ENCODE measurements around the gene SYNE1. TPM values are rescaled to one million over a fixed set of nuclear protein-coding genes. Genes with fewer than 3 reads are reported as not detected.

SYNE1 gene
- total RNA-seq, 4 donors from 2014 or later, result 29.1 to 51.5 (median 45.6) TPM

- no peak for DNase-seq
- intact Hi-C loops (cut with DNase I; ENCODE audit: low total_unique reads), result no loop called here
Observed at GRCh38 chr6:152232501-152233151, 404.5 kb downstream of the SYNE1 start.

GRCh38 chr6:152229330-152229729 is 407.8 kb downstream of the SYNE1 start:
- H3K4me3 ChIP-seq, result no peak overlapping the region
- no peaks in the 10 kb centered on the region for H3K27me3 ChIP-seq
- TF ChIP-seq POLR2A (IDR thresholded peaks at IDR 0.05), result no peak
- TF ChIP-seq, protein P1, sequence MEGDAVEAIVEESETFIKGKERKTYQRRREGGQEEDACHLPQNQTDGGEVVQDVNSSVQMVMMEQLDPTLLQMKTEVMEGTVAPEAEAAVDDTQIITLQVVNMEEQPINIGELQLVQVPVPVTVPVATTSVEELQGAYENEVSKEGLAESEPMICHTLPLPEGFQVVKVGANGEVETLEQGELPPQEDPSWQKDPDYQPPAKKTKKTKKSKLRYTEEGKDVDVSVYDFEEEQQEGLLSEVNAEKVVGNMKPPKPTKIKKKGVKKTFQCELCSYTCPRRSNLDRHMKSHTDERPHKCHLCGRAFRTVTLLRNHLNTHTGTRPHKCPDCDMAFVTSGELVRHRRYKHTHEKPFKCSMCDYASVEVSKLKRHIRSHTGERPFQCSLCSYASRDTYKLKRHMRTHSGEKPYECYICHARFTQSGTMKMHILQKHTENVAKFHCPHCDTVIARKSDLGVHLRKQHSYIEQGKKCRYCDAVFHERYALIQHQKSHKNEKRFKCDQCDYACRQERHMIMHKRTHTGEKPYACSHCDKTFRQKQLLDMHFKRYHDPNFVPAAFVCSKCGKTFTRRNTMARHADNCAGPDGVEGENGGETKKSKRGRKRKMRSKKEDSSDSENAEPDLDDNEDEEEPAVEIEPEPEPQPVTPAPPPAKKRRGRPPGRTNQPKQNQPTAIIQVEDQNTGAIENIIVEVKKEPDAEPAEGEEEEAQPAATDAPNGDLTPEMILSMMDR (IDR thresholded peaks at IDR 0.05 in 4 of 5, conservative IDR thresholded peaks at IDR 0.05 in 1 of 5), result no peak
- peaks cover 0 to 52% of the 10 kb centered on the region in 2 donors for H3K36me3 ChIP-seq
- no peaks in the 10 kb centered on the region for H3K9me3 ChIP-seq
- DNase-seq (no peak), ATAC-seq (no peak)
- in situ Hi-C loops (cut with MboI; ENCODE audit: low sequenced_read_pairs in 4 of 4), result no loop called here
- intact Hi-C loops (cut with DNase I; ENCODE audit: low total_unique reads), result no loop called here
- H3K27ac ChIP-seq, result no peak overlapping the region
- H3K4me1 ChIP-seq, result peaks cover 0 to 15% of the 10 kb centered on the region in 2 donors

More at GRCh38 chr6:152232501-152233151, 404.5 kb downstream of the SYNE1 start:
- Histone ChIP-seq H3K36me3 (peaks cover 0 to 69% of the 10 kb centered on the region in 2 donors), H3K4me1 (no peaks in the 10 kb centered on the region), H3K4me3 (no peak overlapping the region), H3K9me3 (no peaks in the 10 kb centered on the region), H3K27me3 (no peaks in the 10 kb centered on the region), H3K27ac (peak overlapping the region in 2 of 4 donors; percentile 7 to 42)
- in situ Hi-C loops (cut with MboI; ENCODE audit: low sequenced_read_pairs in 4 of 4), result no loop called here
- ATAC-seq, result no peak
- TF ChIP-seq, protein P1 (IDR thresholded peaks at IDR 0.05 in 4 of 5, conservative IDR thresholded peaks at IDR 0.05 in 1 of 5), result no peak
- TF ChIP-seq POLR2A (IDR thresholded peaks at IDR 0.05), result no peak

GRCh38 chr6:152226119-152226518 is 411.0 kb downstream of the SYNE1 start:
- ATAC-seq, result no peak
- H3K4me3 ChIP-seq, result no peak overlapping the region
- in situ Hi-C loops (cut with MboI; ENCODE audit: low sequenced_read_pairs in 4 of 4), result no loop called here

GRCh38 chr6:152225241-152225934 is 411.8 kb downstream of the SYNE1 start:
- no peaks in the 10 kb centered on the region for H3K27me3 ChIP-seq
- peaks cover 0 to 62% of the 10 kb centered on the region in 2 donors for H3K36me3 ChIP-seq
- ATAC-seq (peak; percentile 86 to 87), DNase-seq (peak; percentile 10 to 30)
- H3K27ac ChIP-seq, result peak overlapping the region; percentile 9 to 45 (median 24)
- in situ Hi-C loops (cut with MboI; ENCODE audit: low sequenced_read_pairs in 4 of 4) (no loop called here), intact Hi-C loops (cut with DNase I; ENCODE audit: low total_unique reads) (no loop called here)
- no peak overlapping the region for H3K4me3 ChIP-seq
- H3K9me3 ChIP-seq, result no peaks in the 10 kb centered on the region
- TF ChIP-seq POLR2A (IDR thresholded peaks at IDR 0.05), result no peak
- peaks cover 0 to 15% of the 10 kb centered on the region in 2 donors for H3K4me1 ChIP-seq

More at GRCh38 chr6:152226119-152226518, 411.0 kb downstream of the SYNE1 start:
- no peak for DNase-seq
- H3K36me3 ChIP-seq, result peaks cover 0 to 63% of the 10 kb centered on the region in 2 donors
- H3K27me3 ChIP-seq, result no peaks in the 10 kb centered on the region
- H3K27ac ChIP-seq, result peak overlapping the region; percentile 9 to 45 (median 24)
- intact Hi-C loops (cut with DNase I; ENCODE audit: low total_unique reads), result no loop called here
- no peak for TF ChIP-seq POLR2A (IDR thresholded peaks at IDR 0.05)
- TF ChIP-seq, protein P1 (IDR thresholded peaks at IDR 0.05 in 4 of 5, conservative IDR thresholded peaks at IDR 0.05 in 1 of 5), result no peak
- H3K4me1 ChIP-seq, result peaks cover 0 to 15% of the 10 kb centered on the region in 2 donors
- no peaks in the 10 kb centered on the region for H3K9me3 ChIP-seq

GRCh38 chr6:152223636-152224035 is 413.5 kb downstream of the SYNE1 start:
- H3K9me3 ChIP-seq, result no peaks in the 10 kb centered on the region
- ATAC-seq (no peak), DNase-seq (no peak)
- TF ChIP-seq, protein P1 (IDR thresholded peaks at IDR 0.05 in 4 of 5, conservative IDR thresholded peaks at IDR 0.05 in 1 of 5), result no peak
- no peak for TF ChIP-seq POLR2A (IDR thresholded peaks at IDR 0.05)
- intact Hi-C loops (cut with DNase I; ENCODE audit: low total_unique reads), result no loop called here
- H3K27ac ChIP-seq, result no peak overlapping the region
- H3K27me3 ChIP-seq, result no peaks in the 10 kb centered on the region
- in situ Hi-C loops (cut with MboI; ENCODE audit: low sequenced_read_pairs in 4 of 4), result loop anchor here in 1 of 4 donors (25.0 kb wide), 1 partner anchor 114 kb away; no protein-coding TSS in a partner anchor
- H3K4me1 ChIP-seq, result peaks cover 0 to 15% of the 10 kb centered on the region in 2 donors
- H3K4me3 ChIP-seq, result no peak overlapping the region
- H3K36me3 ChIP-seq, result peaks cover 0 to 56% of the 10 kb centered on the region in 2 donors
